Measurements from ENCODE around the gene FANCC.

The FANCC gene

GRCh38 chr9:95357316-95357715 is 39.8 kb upstream of the FANCC start:
- no peaks in the 10 kb centered on the region for H3K36me3 ChIP-seq
- no peak for DNase-seq
- no peak for TF ChIP-seq CTCF (IDR thresholded peaks at IDR 0.05; ENCODE audit: low read depth, low read length)
- H3K9me3 ChIP-seq (ENCODE audit: severe bottlenecking), result no peaks in the 10 kb centered on the region
- H3K4me3 ChIP-seq (ENCODE audit: low read depth, low read length), result no peak overlapping the region
- no peak overlapping the region for H3K27ac ChIP-seq
- H3K27me3 ChIP-seq (ENCODE audit: insufficient read depth, low read depth, severe bottlenecking), result no peaks in the 10 kb centered on the region

GRCh38 chr9:95355500-95355899 is 38.0 kb upstream of the FANCC start:
- DNase-seq, result no peak
- Histone ChIP-seq H3K27me3 (ENCODE audit: insufficient read depth, low read depth, severe bottlenecking) (no peaks in the 10 kb centered on the region), H3K27ac (no peak overlapping the region), H3K36me3 (no peaks in the 10 kb centered on the region), H3K4me3 (ENCODE audit: low read depth, low read length) (no peak overlapping the region), H3K9me3 (ENCODE audit: severe bottlenecking) (no peaks in the 10 kb centered on the region)
- no peak for TF ChIP-seq CTCF (IDR thresholded peaks at IDR 0.05; ENCODE audit: low read depth, low read length)

GRCh38 chr9:95351051-95351450 is 33.5 kb upstream of the FANCC start:
- H3K4me3 ChIP-seq (ENCODE audit: low read depth, low read length), result no peak overlapping the region
- H3K27ac ChIP-seq, result no peak overlapping the region
- H3K36me3 ChIP-seq, result no peaks in the 10 kb centered on the region
- no peaks in the 10 kb centered on the region for H3K27me3 ChIP-seq (ENCODE audit: insufficient read depth, low read depth, severe bottlenecking)
- no peak for TF ChIP-seq CTCF (IDR thresholded peaks at IDR 0.05; ENCODE audit: low read depth, low read length)
- H3K9me3 ChIP-seq (ENCODE audit: severe bottlenecking), result peaks cover 9% of the 10 kb centered on the region
- no peak for DNase-seq

GRCh38 chr9:95350266-95350665 is 32.8 kb upstream of the FANCC start:
- Histone ChIP-seq H3K36me3 (no peaks in the 10 kb centered on the region), H3K27ac (no peak overlapping the region), H3K9me3 (ENCODE audit: severe bottlenecking) (peaks cover 9% of the 10 kb centered on the region), H3K4me3 (ENCODE audit: low read depth, low read length) (no peak overlapping the region), H3K27me3 (ENCODE audit: insufficient read depth, low read depth, severe bottlenecking) (no peaks in the 10 kb centered on the region)
- no peak for DNase-seq
- TF ChIP-seq CTCF (IDR thresholded peaks at IDR 0.05; ENCODE audit: low read depth, low read length), result no peak

GRCh38 chr9:95349091-95350038 is 31.9 kb upstream of the FANCC start:
- no peak overlapping the region for H3K27ac ChIP-seq
- peaks cover 9% of the 10 kb centered on the region for H3K9me3 ChIP-seq (ENCODE audit: severe bottlenecking)
- TF ChIP-seq CTCF (IDR thresholded peaks at IDR 0.05; ENCODE audit: low read depth, low read length), result no peak
- no peak for DNase-seq
- no peaks in the 10 kb centered on the region for H3K27me3 ChIP-seq (ENCODE audit: insufficient read depth, low read depth, severe bottlenecking)
- no peak overlapping the region for H3K4me3 ChIP-seq (ENCODE audit: low read depth, low read length)
- no peaks in the 10 kb centered on the region for H3K36me3 ChIP-seq

Data from WERI-Rb-1 (cell line).